CD14-positive monocyte (primary cell): Measurements from ENCODE around the gene NT5C1A. TPM values are rescaled to one million over a fixed set of nuclear protein-coding genes. Genes with fewer than 3 reads are reported as not detected.

Source experiments
- DNase-seq, 3 donors: peaks; one replicate each; pipeline ENCODE4 v3.0.0-alpha.2; 2011 to 2022
- H2AFZ ChIP-seq: 2 replicates; pipeline ENCODE4 v1.6.0; 2012; ENCODE audit warnings: mild to moderate bottlenecking, low read depth, low read length, inconsistent platforms; ENCODE audit not compliant: insufficient read depth, poor library complexity, severe bottlenecking
- H3K27ac ChIP-seq, 2 donors: 1 replicate in 1 of 2; 2 replicates in 1 of 2; pipeline ENCODE4 v1.5.1; 2012 to 2013; ENCODE audit warnings: low read length in 2 of 2, control low read depth in 1 of 2, inconsistent platforms in 1 of 2, low read depth in 1 of 2, mild to moderate bottlenecking in 1 of 2
- H3K27me3 ChIP-seq, 2 donors: one replicate each; pipeline versions ENCODE4 v1.6.0 to v1.6.1; 2011 to 2013; ENCODE audit warnings: low read length in 2 of 2; ENCODE audit not compliant: control insufficient read depth in 2 of 2, insufficient read depth in 2 of 2
- H3K36me3 ChIP-seq, 2 donors: replicated peaks in 1 of 2; 1 replicate in 1 of 2; 2 replicates in 1 of 2; pipeline versions ENCODE4 v1.5.1 to v1.6.1; 2012 to 2013; ENCODE audit warnings: low read length in 2 of 2, control low read depth in 1 of 2, inconsistent platforms in 1 of 2, mild to moderate bottlenecking in 1 of 2; ENCODE audit not compliant: insufficient read depth in 2 of 2, control insufficient read depth in 1 of 2
- H3K4me1 ChIP-seq, 2 donors: 1 replicate in 1 of 2; 2 replicates in 1 of 2; pipeline versions ENCODE4 v1.5.1 to v1.6.1; 2012 to 2013; ENCODE audit warnings: low read length in 2 of 2, control low read depth in 1 of 2, inconsistent platforms in 1 of 2, mild to moderate bottlenecking in 1 of 2, moderate library complexity in 1 of 2; ENCODE audit not compliant: insufficient read depth in 2 of 2, control insufficient read depth in 1 of 2
- H3K4me2 ChIP-seq: replicated peaks from 2 replicates; pipeline ENCODE3; 2012; ENCODE audit warnings: low read length, moderate library complexity, mild to moderate bottlenecking; ENCODE audit not compliant: poor library complexity, severe bottlenecking; ENCODE audit errors: extremely low read depth
- H3K4me3 ChIP-seq, 3 experiments: fragments of 200-600 bp in 1 of 3; sonication (generic) in 1 of 3; replicated peaks in 1 of 3; 1 replicate in 2 of 3; 2 replicates in 1 of 3; pipeline ENCODE4 v1.5.1; 2011 to 2013; ENCODE audit warnings: low read length in 3 of 3, mild to moderate bottlenecking in 3 of 3, control low read depth in 2 of 3, low read depth in 2 of 3, inconsistent platforms in 1 of 3, moderate library complexity in 1 of 3
- H3K79me2 ChIP-seq: 2 replicates; pipeline ENCODE4 v1.6.0; 2012; ENCODE audit warnings: mild to moderate bottlenecking, control low read depth, inconsistent platforms, low read length, moderate library complexity; ENCODE audit not compliant: insufficient read depth
- H3K9ac ChIP-seq: 2 replicates; pipeline ENCODE4 v1.6.0; 2017; ENCODE audit warnings: low read length, mild to moderate bottlenecking; ENCODE audit not compliant: insufficient read depth, poor library complexity, severe bottlenecking
- H3K9me3 ChIP-seq, 2 donors: replicated peaks in 1 of 2; 1 replicate in 1 of 2; 2 replicates in 1 of 2; pipeline versions ENCODE4 v1.5.1 to v1.6.1; 2012 to 2013; ENCODE audit warnings: low read length in 2 of 2, control low read depth in 1 of 2; ENCODE audit not compliant: control insufficient read depth in 1 of 2, insufficient read depth in 1 of 2
- H4K20me1 ChIP-seq: 2 replicates; pipeline ENCODE4 v1.6.0; 2012; ENCODE audit warnings: mild to moderate bottlenecking, low read length, control low read depth, moderate library complexity; ENCODE audit not compliant: insufficient read depth
- H3K27ac Mint-ChIP-seq, 7 donors: one replicate each; pipeline ENCODE4 v1.8.0; 2020; ENCODE audit warnings: mild to moderate bottlenecking in 7 of 7, mixed read lengths in 7 of 7, moderate library complexity in 6 of 7, inconsistent platforms in 2 of 7
- H3K27me3 Mint-ChIP-seq, 3 donors: one replicate each; pipeline ENCODE4 v1.8.0; 2021 to 2022; ENCODE audit warnings: low read depth in 3 of 3, mild to moderate bottlenecking in 3 of 3, mixed read lengths in 3 of 3, moderate library complexity in 3 of 3, inconsistent platforms in 1 of 3
- H3K36me3 Mint-ChIP-seq, 2 donors: one replicate each; pipeline ENCODE4 v1.8.0; 2020; ENCODE audit warnings: mixed read lengths in 2 of 2, inconsistent platforms in 1 of 2, mild to moderate bottlenecking in 1 of 2
- H3K4me1 Mint-ChIP-seq: one replicate; pipeline ENCODE4 v1.8.0; 2020; ENCODE audit warnings: mild to moderate bottlenecking, mixed read lengths
- H3K4me3 Mint-ChIP-seq, 2 donors: one replicate each; pipeline ENCODE4 v1.8.0; 2020; ENCODE audit warnings: mild to moderate bottlenecking in 2 of 2, mixed read lengths in 2 of 2, moderate library complexity in 1 of 2
- H3K9me3 Mint-ChIP-seq, 7 donors: one replicate each; pipeline ENCODE4 v1.8.0; 2020 to 2022; ENCODE audit warnings: mixed read lengths in 7 of 7, mild to moderate bottlenecking in 6 of 7, moderate library complexity in 6 of 7, inconsistent platforms in 2 of 7
- CTCF ChIP-seq: fragments of 200-600 bp; IDR thresholded peaks from one replicate; pipeline ENCODE4 v1.8.0; 2022; ENCODE audit warnings: antibody characterized with exemption, mild to moderate bottlenecking
- WGBS: methylation state at CpG from one replicate; pipeline ENCODE4 v1.1.5; 2013; ENCODE audit warnings: missing lambda C conversion rate; ENCODE audit not compliant: insufficient coverage; 5-methylcytosine and 5-hydroxymethylcytosine counted together
- intact Hi-C, 2 donors: fragments of 100-400 bp; cut with micrococcal nuclease; formaldehyde crosslinking; loops; one replicate each; pipeline versions ENCODE4 v1.15.0 to v1.15.1; 2023
- polyA plus RNA-seq, 3 donors: library from polyadenylated mRNA; depleted of rRNA in 1 of 3; unstranded in 2 of 3; stranded (reverse) in 1 of 3; fragments of 300-500 nt in 2 of 3; fragments of >200 nt in 1 of 3; fragmentation: Illumina TruSeq in 2 of 3; gene quantifications; 1 replicate in 2 of 3; 2 replicates in 1 of 3; pipeline ENCODE4 v1.2.3, GENCODE V29; 2012 to 2021

The NT5C1A gene
- polyA plus RNA-seq, 3 donors, result not detected

GRCh38 chr1:39650431-39650830, 21.5 kb downstream of the NT5C1A start:
- H3K9me3 ChIP-seq, result no peaks in the 10 kb centered on the region
- Mint-ChIP-seq H3K27me3 (peaks cover 2 to 10% (median 4%) of the 10 kb centered on the region in 3 donors), H3K4me1 (peaks cover 5% of the 10 kb centered on the region), H3K4me3 (no peak overlapping the region), H3K27ac (peak overlapping the region in 1 of 7 donors; percentile 41), H3K36me3 (no peaks in the 10 kb centered on the region), H3K9me3 (peaks cover 0 to 1% (median 0%) of the 10 kb centered on the region in 7 donors)
- no peaks in the 10 kb centered on the region for H3K27me3 ChIP-seq
- H3K4me2 ChIP-seq, result no peak overlapping the region
- H3K4me3 ChIP-seq, result no peak overlapping the region
- no peak overlapping the region for H3K27ac ChIP-seq
- no peaks in the 10 kb centered on the region for H4K20me1 ChIP-seq
- no CpG with 5 or more reads among the region's 1 CpG for WGBS
- H3K4me1 ChIP-seq, result no peaks in the 10 kb centered on the region
- DNase-seq, result no peak
- H3K79me2 ChIP-seq, result no peaks in the 10 kb centered on the region
- no peak overlapping the region for H3K9ac ChIP-seq
- intact Hi-C loops, result loop anchor here in 1 of 2 donors (5.0 kb wide), 1 partner anchor 38 kb away; no protein-coding TSS in a partner anchor
- H3K36me3 ChIP-seq, result no peaks in the 10 kb centered on the region
- no peak for TF ChIP-seq CTCF
- no peak overlapping the region for H2AFZ ChIP-seq

- Mint-ChIP-seq H3K4me3 (no peak overlapping the region), H3K36me3 (no peaks in the 10 kb centered on the region), H3K27me3 (peaks cover 2 to 4% (median 4%) of the 10 kb centered on the region in 3 donors), H3K4me1 (peaks cover 5% of the 10 kb centered on the region), H3K9me3 (peaks cover 0 to 1% (median 0%) of the 10 kb centered on the region in 7 donors), H3K27ac (no peak overlapping the region)
- no peaks in the 10 kb centered on the region for H4K20me1 ChIP-seq
- no peak overlapping the region for H3K27ac ChIP-seq
- no peak overlapping the region for H2AFZ ChIP-seq
- H3K79me2 ChIP-seq, result no peaks in the 10 kb centered on the region
- H3K4me2 ChIP-seq, result no peak overlapping the region
- no CpG with 5 or more reads among the region's 2 CpGs for WGBS
- no peaks in the 10 kb centered on the region for H3K9me3 ChIP-seq
- H3K4me3 ChIP-seq, result no peak overlapping the region
- intact Hi-C loops, result loop anchor here in 1 of 2 donors (5.0 kb wide), 1 partner anchor 37 kb away; no protein-coding TSS in a partner anchor
- H3K27me3 ChIP-seq, result no peaks in the 10 kb centered on the region
- H3K4me1 ChIP-seq, result no peaks in the 10 kb centered on the region
- no peak for DNase-seq
- TF ChIP-seq CTCF, result no peak
- H3K9ac ChIP-seq, result no peak overlapping the region
- no peaks in the 10 kb centered on the region for H3K36me3 ChIP-seq
These were observed 22.2 kb downstream of the NT5C1A start for GRCh38 chr1:39649636-39650185.
